PFSK-1 (cell line): ENCODE data around the gene ADCY1.

Experiments used
- FOXP2 ChIP-seq: optimal IDR thresholded peaks from 2 replicates; pipeline ENCODE3; 2011; ENCODE audit warnings: borderline replicate concordance, control low read depth, inconsistent platforms; ENCODE audit not compliant: insufficient read depth; ENCODE audit errors: extremely low read length, extremely low read depth
- POLR2AphosphoS5 ChIP-seq: IDR thresholded peaks from 2 replicates; pipeline ENCODE4 v1.6.1; 2012; ENCODE audit warnings: low read depth, mild to moderate bottlenecking, control low read depth, low read length, moderate library complexity
- REST ChIP-seq, 2 experiments: IDR thresholded peaks; 2 replicates each; pipeline versions ENCODE4 v1.6.1 to v1.8.0; 2011 to 2012; ENCODE audit warnings: low read depth in 2 of 2, low read length in 2 of 2, control low read depth in 1 of 2, inconsistent platforms in 1 of 2, mild to moderate bottlenecking in 1 of 2, moderate library complexity in 1 of 2; ENCODE audit not compliant: insufficient read depth in 1 of 2
- SIN3A ChIP-seq: IDR thresholded peaks from 2 replicates; pipeline ENCODE4 v1.6.1; 2012; ENCODE audit warnings: mild to moderate bottlenecking, low read length, moderate library complexity, borderline replicate concordance; ENCODE audit not compliant: insufficient read depth
- TAF1 ChIP-seq: IDR thresholded peaks from 2 replicates; pipeline ENCODE4 v1.6.1; 2012; ENCODE audit warnings: low read length, control low read depth, borderline replicate concordance; ENCODE audit not compliant: insufficient read depth

Gene ADCY1

GRCh38 chr7:45595809-45596664 is 21.9 kb downstream of the ADCY1 start:
- TF ChIP-seq REST (IDR thresholded peaks at IDR 0.05; ENCODE audit: insufficient read depth in 1 of 2, low read depth in 2 of 2, low read length in 2 of 2) (no peak), TAF1 (no peak), SIN3A (no peak), FOXP2 (no peak), POLR2AphosphoS5 (no peak)

DNA sequence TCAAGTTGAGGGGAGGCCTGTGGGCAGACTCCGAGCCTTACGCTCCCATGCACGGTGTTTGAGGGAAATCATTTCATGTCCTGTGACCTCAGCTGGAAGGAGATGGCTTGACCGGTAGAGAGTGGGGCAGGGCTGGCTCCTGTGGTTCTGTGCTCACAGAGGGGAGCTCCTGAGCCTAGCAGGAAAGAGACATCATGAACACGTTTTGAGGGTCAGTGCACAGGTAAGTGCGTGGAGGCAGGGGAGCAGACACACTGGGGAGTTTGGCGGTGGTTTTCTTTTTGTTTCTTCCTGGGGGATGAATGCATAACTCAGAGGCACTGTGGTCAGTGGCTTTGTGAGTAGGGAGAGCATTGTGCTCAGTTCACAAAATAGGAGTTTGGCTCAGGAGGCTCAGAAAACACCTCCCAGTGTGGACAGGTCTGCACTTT is 22.5 kb downstream of the ADCY1 start:
- TF ChIP-seq POLR2AphosphoS5: no peak
- no peak for TF ChIP-seq FOXP2
- no peak for TF ChIP-seq SIN3A
- TF ChIP-seq TAF1: no peak
- no peak for TF ChIP-seq REST (IDR thresholded peaks at IDR 0.05; ENCODE audit: insufficient read depth in 1 of 2, low read depth in 2 of 2, low read length in 2 of 2)

DNA sequence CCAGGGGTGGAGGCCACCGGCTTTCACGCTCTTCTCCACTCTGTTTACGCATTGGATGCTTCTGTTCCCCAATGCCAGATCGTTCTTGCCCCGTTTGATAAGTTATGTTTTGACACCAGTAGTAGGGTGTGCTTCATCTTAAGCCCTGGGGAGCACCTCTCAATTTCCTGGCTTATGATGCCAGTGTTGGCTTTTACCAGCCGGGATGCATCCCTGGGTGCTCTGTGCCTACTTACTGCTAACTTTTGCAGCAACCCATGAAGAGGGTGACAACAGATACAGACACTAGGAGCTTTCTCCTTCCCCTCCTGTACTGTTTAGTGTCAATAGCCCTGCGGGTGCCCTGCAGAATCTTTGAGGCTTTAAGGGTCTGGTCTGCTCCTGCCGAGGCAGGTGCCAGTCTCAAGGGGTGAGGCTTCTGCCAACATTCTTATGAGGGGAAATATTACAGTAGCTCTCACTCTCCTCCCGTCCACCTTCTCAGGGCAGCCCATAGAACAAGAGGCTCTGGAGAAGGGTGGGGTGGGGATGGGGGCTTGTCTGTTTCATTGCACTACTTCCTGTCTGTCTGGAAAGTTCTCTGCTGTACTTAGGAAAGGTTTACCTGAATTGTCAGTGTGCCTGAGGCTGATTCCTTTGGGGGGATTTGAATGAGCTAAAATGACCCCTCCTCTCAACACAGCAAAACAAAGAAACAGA is 23.3 kb downstream of the ADCY1 start:
- no peak for TF ChIP-seq FOXP2
- TF ChIP-seq REST (IDR thresholded peaks at IDR 0.05; ENCODE audit: insufficient read depth in 1 of 2, low read depth in 2 of 2, low read length in 2 of 2): no peak
- no peak for TF ChIP-seq TAF1
- no peak for TF ChIP-seq SIN3A
- no peak for TF ChIP-seq POLR2AphosphoS5

DNA sequence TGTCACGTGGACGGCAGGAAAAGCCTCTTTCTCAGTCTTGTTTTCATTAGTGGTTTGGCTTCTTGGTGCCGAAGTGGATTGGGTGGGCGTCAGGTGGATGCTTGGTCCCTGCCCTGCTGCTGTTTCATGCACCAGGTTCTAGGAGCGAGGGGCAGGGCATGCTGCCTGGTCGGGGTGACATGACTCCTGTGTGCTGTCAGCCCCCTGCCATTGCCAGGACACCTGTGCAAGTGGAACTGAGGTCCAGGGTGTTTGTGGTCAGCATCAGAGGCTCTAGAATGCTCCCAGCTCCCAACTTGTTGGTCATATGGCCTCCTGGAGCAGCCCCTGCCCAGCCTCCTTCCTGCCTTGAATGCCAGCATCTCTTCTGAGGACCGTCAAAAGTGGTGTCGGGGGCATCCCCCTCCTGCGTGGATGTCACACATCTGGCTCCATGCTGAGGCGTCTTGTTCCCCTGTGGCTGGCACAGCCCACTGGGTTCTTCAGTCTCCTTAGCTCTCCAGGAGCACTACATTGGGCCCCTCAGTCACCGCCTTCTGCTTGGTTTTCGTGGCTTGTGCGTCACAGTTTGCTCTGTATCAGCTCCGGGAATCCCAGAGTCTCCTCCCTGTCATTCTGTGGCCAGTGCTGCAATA is 24.8 kb downstream of the ADCY1 start:
- no peak for TF ChIP-seq TAF1
- no peak for TF ChIP-seq REST (IDR thresholded peaks at IDR 0.05; ENCODE audit: insufficient read depth in 1 of 2, low read depth in 2 of 2, low read length in 2 of 2)
- no peak for TF ChIP-seq SIN3A
- TF ChIP-seq FOXP2: no peak
- no peak for TF ChIP-seq POLR2AphosphoS5
